Peyer's patch (tissue), 4 donors: Measurements from ENCODE around the gene GALR2.

Experiments used
- POLR2A ChIP-seq, 2 donors: fragments of 450-650 bp; IDR thresholded peaks; one replicate each; pipeline ENCODE4 v1.5.1; 2017; ENCODE audit warnings: antibody characterized with exemption in 2 of 2, mild to moderate bottlenecking in 2 of 2, moderate library complexity in 2 of 2
- TF ChIP-seq, protein P1 (sequence below), 6 experiments: fragments of 450-650 bp in 4 of 6; fragments of 200-600 bp in 2 of 6; sonication (generic) in 1 of 6; IDR thresholded peaks; one replicate each; pipeline ENCODE4 v1.5.1; 2017 to 2019; ENCODE audit warnings: antibody characterized with exemption in 6 of 6, mild to moderate bottlenecking in 3 of 6, moderate library complexity in 1 of 6

- TF ChIP-seq, protein P1, sequence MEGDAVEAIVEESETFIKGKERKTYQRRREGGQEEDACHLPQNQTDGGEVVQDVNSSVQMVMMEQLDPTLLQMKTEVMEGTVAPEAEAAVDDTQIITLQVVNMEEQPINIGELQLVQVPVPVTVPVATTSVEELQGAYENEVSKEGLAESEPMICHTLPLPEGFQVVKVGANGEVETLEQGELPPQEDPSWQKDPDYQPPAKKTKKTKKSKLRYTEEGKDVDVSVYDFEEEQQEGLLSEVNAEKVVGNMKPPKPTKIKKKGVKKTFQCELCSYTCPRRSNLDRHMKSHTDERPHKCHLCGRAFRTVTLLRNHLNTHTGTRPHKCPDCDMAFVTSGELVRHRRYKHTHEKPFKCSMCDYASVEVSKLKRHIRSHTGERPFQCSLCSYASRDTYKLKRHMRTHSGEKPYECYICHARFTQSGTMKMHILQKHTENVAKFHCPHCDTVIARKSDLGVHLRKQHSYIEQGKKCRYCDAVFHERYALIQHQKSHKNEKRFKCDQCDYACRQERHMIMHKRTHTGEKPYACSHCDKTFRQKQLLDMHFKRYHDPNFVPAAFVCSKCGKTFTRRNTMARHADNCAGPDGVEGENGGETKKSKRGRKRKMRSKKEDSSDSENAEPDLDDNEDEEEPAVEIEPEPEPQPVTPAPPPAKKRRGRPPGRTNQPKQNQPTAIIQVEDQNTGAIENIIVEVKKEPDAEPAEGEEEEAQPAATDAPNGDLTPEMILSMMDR (IDR thresholded peaks at IDR 0.05) = no peak
- no peak for TF ChIP-seq POLR2A (IDR thresholded peaks at IDR 0.05)
Measured at GRCh38 chr17:76085066-76085730, 10.6 kb downstream of the GALR2 start.
